Panc1 (cell line): ENCODE results near the gene PRSS50.

Source experiments
- POLR2AphosphoS5 ChIP-seq: IDR thresholded peaks from 2 replicates; pipeline ENCODE4 v1.6.1; 2012; ENCODE audit warnings: mild to moderate bottlenecking, low read depth, low read length, moderate library complexity
- SIN3A ChIP-seq: IDR thresholded peaks from 2 replicates; pipeline ENCODE4 v1.6.1; 2012; ENCODE audit warnings: low read depth, mild to moderate bottlenecking, low read length, moderate library complexity, borderline replicate concordance; ENCODE audit not compliant: insufficient read depth
- TCF7L2 ChIP-seq: IDR thresholded peaks from 2 replicates; pipeline ENCODE4 v1.6.1; 2011; ENCODE audit warnings: mild to moderate bottlenecking, low read depth, low read length, inconsistent platforms
- TF ChIP-seq, protein P1 (sequence below): fragments of 450-650 bp; IDR thresholded peaks from 2 replicates; pipeline ENCODE4 v1.5.1; 2017; ENCODE audit warnings: mild to moderate bottlenecking
- TF ChIP-seq, protein P2 (sequence below), 2 experiments: IDR thresholded peaks; 2 replicates each; pipeline ENCODE4 v1.6.1; 2011 to 2012; ENCODE audit warnings: low read depth in 2 of 2, control low read depth in 1 of 2, low read length in 1 of 2, mild to moderate bottlenecking in 1 of 2, moderate library complexity in 1 of 2; ENCODE audit not compliant: insufficient read depth in 1 of 2

DNA sequence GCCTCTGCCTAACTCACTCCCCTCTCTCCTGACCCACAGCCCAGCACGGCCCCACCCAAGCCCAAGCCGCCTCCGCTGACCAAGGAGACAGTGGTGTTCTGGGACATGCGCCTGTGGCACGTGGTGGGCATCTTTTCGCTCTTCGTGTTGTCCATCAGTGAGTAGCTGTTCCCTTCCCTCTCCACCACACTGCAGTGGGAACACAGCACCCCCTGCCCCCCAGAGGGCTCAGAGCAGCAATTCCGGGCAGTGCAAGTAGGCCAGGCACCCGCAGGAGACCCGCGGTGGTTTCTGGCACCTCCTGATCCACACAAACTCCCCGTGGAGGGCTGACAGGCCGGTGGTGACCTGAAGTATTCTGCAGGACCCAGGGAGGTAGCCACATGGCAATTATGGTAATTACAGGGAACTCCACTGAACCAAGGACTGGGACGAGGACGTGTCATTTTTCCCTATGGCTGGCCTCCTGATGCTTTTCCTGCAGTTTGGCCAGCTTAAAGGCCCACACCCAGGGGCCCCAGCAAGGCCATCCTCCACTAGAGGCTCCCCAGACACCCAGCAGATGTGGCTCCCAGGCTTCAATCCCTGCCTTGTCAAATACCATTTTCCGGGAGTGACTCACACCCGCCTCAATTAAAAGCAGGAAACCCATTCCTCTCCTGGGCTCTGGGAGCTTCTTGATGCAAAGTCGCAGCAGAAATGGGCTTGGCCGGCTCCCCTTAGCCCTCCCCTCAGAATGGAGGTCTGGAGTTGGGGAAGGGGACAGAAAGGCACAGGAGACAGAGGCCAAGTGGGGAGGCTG lies 11.7 kb downstream of the PRSS50 start:
- TF ChIP-seq, protein P1, sequence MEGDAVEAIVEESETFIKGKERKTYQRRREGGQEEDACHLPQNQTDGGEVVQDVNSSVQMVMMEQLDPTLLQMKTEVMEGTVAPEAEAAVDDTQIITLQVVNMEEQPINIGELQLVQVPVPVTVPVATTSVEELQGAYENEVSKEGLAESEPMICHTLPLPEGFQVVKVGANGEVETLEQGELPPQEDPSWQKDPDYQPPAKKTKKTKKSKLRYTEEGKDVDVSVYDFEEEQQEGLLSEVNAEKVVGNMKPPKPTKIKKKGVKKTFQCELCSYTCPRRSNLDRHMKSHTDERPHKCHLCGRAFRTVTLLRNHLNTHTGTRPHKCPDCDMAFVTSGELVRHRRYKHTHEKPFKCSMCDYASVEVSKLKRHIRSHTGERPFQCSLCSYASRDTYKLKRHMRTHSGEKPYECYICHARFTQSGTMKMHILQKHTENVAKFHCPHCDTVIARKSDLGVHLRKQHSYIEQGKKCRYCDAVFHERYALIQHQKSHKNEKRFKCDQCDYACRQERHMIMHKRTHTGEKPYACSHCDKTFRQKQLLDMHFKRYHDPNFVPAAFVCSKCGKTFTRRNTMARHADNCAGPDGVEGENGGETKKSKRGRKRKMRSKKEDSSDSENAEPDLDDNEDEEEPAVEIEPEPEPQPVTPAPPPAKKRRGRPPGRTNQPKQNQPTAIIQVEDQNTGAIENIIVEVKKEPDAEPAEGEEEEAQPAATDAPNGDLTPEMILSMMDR: no peak
- TF ChIP-seq POLR2AphosphoS5 (no peak), TCF7L2 (no peak), SIN3A (no peak)
- TF ChIP-seq, protein P2, sequence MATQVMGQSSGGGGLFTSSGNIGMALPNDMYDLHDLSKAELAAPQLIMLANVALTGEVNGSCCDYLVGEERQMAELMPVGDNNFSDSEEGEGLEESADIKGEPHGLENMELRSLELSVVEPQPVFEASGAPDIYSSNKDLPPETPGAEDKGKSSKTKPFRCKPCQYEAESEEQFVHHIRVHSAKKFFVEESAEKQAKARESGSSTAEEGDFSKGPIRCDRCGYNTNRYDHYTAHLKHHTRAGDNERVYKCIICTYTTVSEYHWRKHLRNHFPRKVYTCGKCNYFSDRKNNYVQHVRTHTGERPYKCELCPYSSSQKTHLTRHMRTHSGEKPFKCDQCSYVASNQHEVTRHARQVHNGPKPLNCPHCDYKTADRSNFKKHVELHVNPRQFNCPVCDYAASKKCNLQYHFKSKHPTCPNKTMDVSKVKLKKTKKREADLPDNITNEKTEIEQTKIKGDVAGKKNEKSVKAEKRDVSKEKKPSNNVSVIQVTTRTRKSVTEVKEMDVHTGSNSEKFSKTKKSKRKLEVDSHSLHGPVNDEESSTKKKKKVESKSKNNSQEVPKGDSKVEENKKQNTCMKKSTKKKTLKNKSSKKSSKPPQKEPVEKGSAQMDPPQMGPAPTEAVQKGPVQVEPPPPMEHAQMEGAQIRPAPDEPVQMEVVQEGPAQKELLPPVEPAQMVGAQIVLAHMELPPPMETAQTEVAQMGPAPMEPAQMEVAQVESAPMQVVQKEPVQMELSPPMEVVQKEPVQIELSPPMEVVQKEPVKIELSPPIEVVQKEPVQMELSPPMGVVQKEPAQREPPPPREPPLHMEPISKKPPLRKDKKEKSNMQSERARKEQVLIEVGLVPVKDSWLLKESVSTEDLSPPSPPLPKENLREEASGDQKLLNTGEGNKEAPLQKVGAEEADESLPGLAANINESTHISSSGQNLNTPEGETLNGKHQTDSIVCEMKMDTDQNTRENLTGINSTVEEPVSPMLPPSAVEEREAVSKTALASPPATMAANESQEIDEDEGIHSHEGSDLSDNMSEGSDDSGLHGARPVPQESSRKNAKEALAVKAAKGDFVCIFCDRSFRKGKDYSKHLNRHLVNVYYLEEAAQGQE (IDR thresholded peaks at IDR 0.05; ENCODE audit: insufficient read depth in 1 of 2, low read depth in 2 of 2, low read length in 1 of 2): no peak
